Neuronal stem cell (in vitro differentiated cells): Measurements from ENCODE around the gene CNN3.

Experiments
- DNase-seq: peaks from one replicate; pipeline ENCODE4 v3.0.0-alpha.2; 2013; ENCODE audit warnings: low spot score
- H2AFZ ChIP-seq: one replicate; pipeline ENCODE4 v1.6.1; 2013; ENCODE audit warnings: mild to moderate bottlenecking, low read length, inconsistent platforms
- H2AK5ac ChIP-seq: 2 replicates; pipeline ENCODE4 v1.6.1; 2013; ENCODE audit warnings: low read depth, mild to moderate bottlenecking, inconsistent platforms, low read length, moderate library complexity, mixed read lengths
- H2BK120ac ChIP-seq: 2 replicates; pipeline ENCODE4 v1.6.1; 2013; ENCODE audit warnings: low read depth, mild to moderate bottlenecking, inconsistent platforms, low read length, moderate library complexity, mixed read lengths
- H2BK12ac ChIP-seq: one replicate; pipeline ENCODE4 v1.6.1; 2013; ENCODE audit warnings: low read length, inconsistent platforms
- H2BK15ac ChIP-seq: 2 replicates; pipeline ENCODE4 v1.6.1; 2013; ENCODE audit warnings: mild to moderate bottlenecking, low read length, inconsistent platforms, mixed read lengths
- H2BK5ac ChIP-seq: one replicate; pipeline ENCODE4 v1.6.1; 2013; ENCODE audit warnings: inconsistent platforms, mild to moderate bottlenecking, low read length, moderate library complexity
- H3K14ac ChIP-seq: one replicate; pipeline ENCODE4 v1.6.1; 2013; ENCODE audit warnings: low read length, inconsistent platforms
- H3K18ac ChIP-seq: 2 replicates; pipeline ENCODE4 v1.6.1; 2013; ENCODE audit warnings: low read length, inconsistent platforms
- H3K23ac ChIP-seq: 2 replicates; pipeline ENCODE4 v1.6.1; 2013; ENCODE audit warnings: low read depth, mild to moderate bottlenecking, mixed read lengths, low read length, inconsistent platforms; ENCODE audit not compliant: poor library complexity
- H3K27ac ChIP-seq: replicated peaks from 3 replicates; pipeline ENCODE4 v1.5.1; 2013; ENCODE audit warnings: low read length, inconsistent platforms
- H3K27me3 ChIP-seq, 3 experiments: 2 replicates each; pipeline ENCODE4 v1.6.1; 2013; ENCODE audit warnings: low read length in 3 of 3, mild to moderate bottlenecking in 2 of 3, inconsistent platforms in 1 of 3, low read depth in 1 of 3, mixed read lengths in 1 of 3, moderate library complexity in 1 of 3; ENCODE audit not compliant: control insufficient read depth in 3 of 3, insufficient read depth in 3 of 3
- H3K36me3 ChIP-seq, 2 donors: replicated peaks in 1 of 2; 2 replicates each; pipeline ENCODE4 v1.6.1; 2013; ENCODE audit warnings: low read length in 2 of 2; ENCODE audit not compliant: control insufficient read depth in 2 of 2, insufficient read depth in 2 of 2
- H3K4ac ChIP-seq: 2 replicates; pipeline ENCODE4 v1.6.1; 2013; ENCODE audit warnings: inconsistent platforms, mild to moderate bottlenecking, low read length, moderate library complexity
- H3K4me1 ChIP-seq, 2 donors: 1 replicate in 1 of 2; 2 replicates in 1 of 2; pipeline ENCODE4 v1.6.1; 2013; ENCODE audit warnings: low read length in 2 of 2, low read depth in 1 of 2; ENCODE audit not compliant: control insufficient read depth in 2 of 2, insufficient read depth in 1 of 2
- H3K4me2 ChIP-seq: one replicate; pipeline ENCODE4 v1.6.1; 2013; ENCODE audit warnings: mild to moderate bottlenecking, low read length, inconsistent platforms; ENCODE audit not compliant: insufficient read depth, poor library complexity, severe bottlenecking
- H3K4me3 ChIP-seq, 2 donors: 2 replicates each; pipeline ENCODE4 v1.5.1; 2013; ENCODE audit warnings: low read length in 2 of 2, mild to moderate bottlenecking in 2 of 2, inconsistent platforms in 1 of 2, moderate library complexity in 1 of 2
- H3K79me1 ChIP-seq: one replicate; pipeline ENCODE4 v1.6.1; 2013; ENCODE audit warnings: low read depth, mild to moderate bottlenecking, inconsistent platforms, low read length, moderate library complexity
- H3K9ac ChIP-seq: one replicate; pipeline ENCODE4 v1.6.1; 2013; ENCODE audit warnings: mild to moderate bottlenecking, low read depth, low read length, inconsistent platforms; ENCODE audit not compliant: poor library complexity
- H3K9me3 ChIP-seq, 2 donors: replicated peaks in 1 of 2; 2 replicates each; pipeline versions ENCODE3 to v1.6.1; 2013; ENCODE audit warnings: low read length in 2 of 2, mild to moderate bottlenecking in 2 of 2, inconsistent platforms in 1 of 2, low read depth in 1 of 2, mixed read lengths in 1 of 2, moderate library complexity in 1 of 2; ENCODE audit not compliant: control insufficient read depth in 2 of 2, insufficient read depth in 1 of 2
- H4K8ac ChIP-seq: one replicate; pipeline ENCODE4 v1.6.1; 2013; ENCODE audit warnings: low read depth, mild to moderate bottlenecking, inconsistent platforms, low read length, moderate library complexity
- H4K91ac ChIP-seq: one replicate; pipeline ENCODE4 v1.6.1; 2013; ENCODE audit warnings: low read length, low read depth, mild to moderate bottlenecking, inconsistent platforms; ENCODE audit not compliant: poor library complexity
- WGBS, 2 donors: extraction: QIAGEN DNeasy Blood & Tissue Kit; methylation state at CpG; one replicate each; pipeline ENCODE4 v1.1.7; 2013; ENCODE audit warnings: missing lambda C conversion rate in 2 of 2, mixed read lengths in 1 of 2; ENCODE audit not compliant: insufficient read length in 2 of 2, insufficient replicate concordance in 1 of 2; ENCODE audit errors: extremely low coverage in 2 of 2; 5-methylcytosine and 5-hydroxymethylcytosine counted together

CNN3 gene

DNA sequence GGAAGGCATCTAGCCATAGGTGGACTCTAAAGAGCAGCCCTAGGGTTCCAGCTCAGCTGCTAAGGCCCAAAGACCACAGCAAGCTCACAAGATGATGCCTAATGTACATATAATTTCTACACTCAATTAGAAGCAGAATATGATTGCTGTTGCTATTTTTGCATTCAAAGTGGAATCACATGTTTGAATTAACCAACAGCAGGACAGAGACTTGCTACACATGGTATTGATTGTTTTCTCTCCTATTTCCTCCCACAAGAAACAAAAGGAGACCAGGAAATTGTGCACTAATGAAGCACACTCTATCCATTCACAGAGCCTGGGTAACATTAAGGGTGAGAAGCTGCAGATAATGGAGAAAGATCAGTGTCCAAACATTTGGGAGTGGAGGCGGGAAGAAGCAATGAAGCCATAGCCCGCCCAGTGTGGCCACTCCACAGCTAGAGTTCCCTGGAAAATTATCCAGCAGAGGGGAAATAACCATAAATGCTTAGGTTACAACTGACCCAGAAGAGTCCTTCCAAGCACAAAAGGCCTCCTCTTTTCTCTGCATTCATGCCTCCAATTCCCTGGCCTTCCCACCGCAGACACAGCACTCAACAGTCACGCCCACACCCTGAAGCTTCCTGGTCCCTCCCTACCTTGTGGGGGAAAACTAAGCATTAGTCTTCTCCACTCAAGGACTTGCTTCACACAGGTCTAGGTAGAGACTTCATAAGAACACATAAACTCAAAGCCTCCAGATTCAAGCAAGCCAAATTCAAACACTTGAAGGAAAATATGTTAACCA, 7.5 kb downstream of the CNN3 start:
- DNase-seq: no peak
- Histone ChIP-seq H2BK120ac (no peak overlapping the region), H2AK5ac (no peak overlapping the region), H3K27me3 (no peaks in the 10 kb centered on the region), H3K4me3 (no peak overlapping the region), H3K36me3 (peaks cover 4 to 99% of the 10 kb centered on the region in 2 donors), H3K23ac (no peak overlapping the region), H4K8ac (no peak overlapping the region), H3K4ac (no peak overlapping the region), H2BK5ac (no peak overlapping the region), H3K9me3 (peaks cover 0 to 18% of the 10 kb centered on the region in 2 donors), H3K4me1 (peaks cover 9 to 26% of the 10 kb centered on the region in 2 donors), H3K79me1 (peaks cover 1% of the 10 kb centered on the region), H4K91ac (no peak overlapping the region), H2BK12ac (no peak overlapping the region), H3K27ac (no peak overlapping the region), H2BK15ac (no peak overlapping the region), H3K4me2 (no peak overlapping the region), H3K9ac (no peak overlapping the region), H3K18ac (no peak overlapping the region), H3K14ac (no peak overlapping the region), H2AFZ (no peak overlapping the region)
- no CpG with 5 or more reads among the region's 4 CpGs for WGBS, 2 donors

DNA sequence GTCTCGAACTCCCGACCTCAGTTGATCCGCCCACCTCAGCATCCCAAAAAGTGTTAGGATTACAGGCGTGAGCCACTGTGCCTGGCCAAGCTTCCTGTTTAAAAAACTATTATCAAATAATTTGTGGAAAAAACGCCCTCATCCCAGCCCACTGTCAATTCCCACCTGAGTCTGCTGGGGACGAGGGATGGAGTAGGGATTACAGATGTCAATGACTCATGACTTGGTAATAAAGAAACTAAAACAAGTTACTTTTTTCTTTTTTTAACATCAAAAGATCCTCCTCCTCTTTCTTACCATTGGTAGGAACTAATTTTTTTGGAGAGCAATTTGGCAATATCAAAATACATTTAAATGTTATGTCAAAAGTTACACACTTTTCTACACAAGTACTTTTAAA, 9.7 kb downstream of the CNN3 start:
- Histone ChIP-seq H3K36me3 (peaks cover 3 to 99% of the 10 kb centered on the region in 2 donors), H2BK15ac (no peak overlapping the region)
- no peak for DNase-seq

GRCh38 chr1:94912263-94913184, 14.4 kb downstream of the CNN3 start:
- H4K91ac ChIP-seq: no peak overlapping the region
- H3K27me3 ChIP-seq: no peaks in the 10 kb centered on the region
- H3K4me2 ChIP-seq: no peak overlapping the region
- H2AFZ ChIP-seq: no peak overlapping the region
- H3K9me3 ChIP-seq: peaks cover 0 to 35% of the 10 kb centered on the region in 2 donors
- no CpG with 5 or more reads among the region's 9 CpGs for WGBS, 2 donors
- H2AK5ac ChIP-seq: no peak overlapping the region
- peak overlapping the region; percentile 83 for H3K23ac ChIP-seq
- H2BK5ac ChIP-seq: no peak overlapping the region
- H2BK15ac ChIP-seq: no peak overlapping the region
- H3K4me1 ChIP-seq: peaks cover 0 to 11% of the 10 kb centered on the region in 2 donors
- H4K8ac ChIP-seq: no peak overlapping the region
- no peak overlapping the region for H2BK120ac ChIP-seq
- no peak overlapping the region for H3K4ac ChIP-seq
- peaks cover 16 to 95% of the 10 kb centered on the region in 2 donors for H3K36me3 ChIP-seq
- no peak overlapping the region for H3K4me3 ChIP-seq
- no peak overlapping the region for H3K27ac ChIP-seq
- H3K14ac ChIP-seq: peak overlapping the region; percentile 39
- peaks cover 6% of the 10 kb centered on the region for H3K79me1 ChIP-seq
- H3K18ac ChIP-seq: no peak overlapping the region
- no peak overlapping the region for H3K9ac ChIP-seq
- no peak overlapping the region for H2BK12ac ChIP-seq
- DNase-seq: no peak

More for the DNA sequence above, 9.7 kb downstream of the CNN3 start:
- no peaks in the 10 kb centered on the region for H3K27me3 ChIP-seq
- WGBS, 2 donors: no CpG with 5 or more reads among the region's 6 CpGs
- H3K79me1 ChIP-seq: peaks cover 6% of the 10 kb centered on the region
- no peak overlapping the region for H2AFZ ChIP-seq
- no peak overlapping the region for H2AK5ac ChIP-seq
- no peak overlapping the region for H3K14ac ChIP-seq
- no peak overlapping the region for H2BK12ac ChIP-seq
- H3K4me3 ChIP-seq: no peak overlapping the region
- no peak overlapping the region for H3K18ac ChIP-seq
- H4K8ac ChIP-seq: no peak overlapping the region
- no peak overlapping the region for H3K9ac ChIP-seq
- no peak overlapping the region for H3K23ac ChIP-seq
- H2BK120ac ChIP-seq: no peak overlapping the region
- H3K9me3 ChIP-seq: peaks cover 0 to 28% of the 10 kb centered on the region in 2 donors
- H4K91ac ChIP-seq: no peak overlapping the region
- no peak overlapping the region for H2BK5ac ChIP-seq
- H3K4me2 ChIP-seq: no peak overlapping the region
- H3K4me1 ChIP-seq: peaks cover 0 to 15% of the 10 kb centered on the region in 2 donors
- no peak overlapping the region for H3K27ac ChIP-seq
- no peak overlapping the region for H3K4ac ChIP-seq

- H3K14ac ChIP-seq: no peak overlapping the region
- H3K27me3 ChIP-seq: no peaks in the 10 kb centered on the region
- H2BK5ac ChIP-seq: no peak overlapping the region
- no CpG with 5 or more reads among the region's 6 CpGs for WGBS, 2 donors
- no peak for DNase-seq
- peak overlapping the region; percentile 6 for H3K18ac ChIP-seq
- H2BK12ac ChIP-seq: no peak overlapping the region
- no peak overlapping the region for H4K91ac ChIP-seq
- H3K9me3 ChIP-seq: peaks cover 0 to 25% of the 10 kb centered on the region in 2 donors
- no peak overlapping the region for H3K4ac ChIP-seq
- H2BK120ac ChIP-seq: no peak overlapping the region
- no peak overlapping the region for H2AFZ ChIP-seq
- no peak overlapping the region for H3K23ac ChIP-seq
- H4K8ac ChIP-seq: no peak overlapping the region
- H3K36me3 ChIP-seq: peaks cover 19 to 92% of the 10 kb centered on the region in 2 donors
- H3K4me3 ChIP-seq: no peak overlapping the region
- no peak overlapping the region for H3K4me2 ChIP-seq
- peaks cover 0 to 14% of the 10 kb centered on the region in 2 donors for H3K4me1 ChIP-seq
- H2AK5ac ChIP-seq: no peak overlapping the region
- no peak overlapping the region for H2BK15ac ChIP-seq
- peaks cover 5% of the 10 kb centered on the region for H3K79me1 ChIP-seq
- no peak overlapping the region for H3K9ac ChIP-seq
- H3K27ac ChIP-seq: no peak overlapping the region
These were observed 17.4 kb downstream of the CNN3 start for GRCh38 chr1:94909486-94909885.
